GM06990 (cell line): ENCODE results near the gene UNC45A.

ENCODE experiments used
- DNase-seq: peaks from one replicate; pipeline ENCODE4 v3.0.0-alpha.2; 2011; ENCODE audit not compliant: insufficient read length; ENCODE audit errors: extremely low read depth
- H3K27me3 ChIP-seq: replicated peaks from 2 replicates; pipeline ENCODE4 v1.6.0; 2011; ENCODE audit warnings: low read length; ENCODE audit not compliant: control insufficient read depth, insufficient read depth
- H3K36me3 ChIP-seq: 2 replicates; pipeline ENCODE4 v1.5.1; 2011; ENCODE audit warnings: low read length; ENCODE audit not compliant: control insufficient read depth, insufficient read depth
- H3K4me3 ChIP-seq: replicated peaks from 2 replicates; pipeline ENCODE4 v1.5.1; 2011; ENCODE audit warnings: low read depth, mild to moderate bottlenecking, control low read depth, low read length
- TF ChIP-seq, protein P1 (sequence below): IDR thresholded peaks from 2 replicates; pipeline ENCODE4 v1.5.1; 2011; ENCODE audit warnings: low read length, control low read depth, mild to moderate bottlenecking, inconsistent platforms; ENCODE audit not compliant: insufficient read depth, poor library complexity, severe bottlenecking

Gene UNC45A

DNA sequence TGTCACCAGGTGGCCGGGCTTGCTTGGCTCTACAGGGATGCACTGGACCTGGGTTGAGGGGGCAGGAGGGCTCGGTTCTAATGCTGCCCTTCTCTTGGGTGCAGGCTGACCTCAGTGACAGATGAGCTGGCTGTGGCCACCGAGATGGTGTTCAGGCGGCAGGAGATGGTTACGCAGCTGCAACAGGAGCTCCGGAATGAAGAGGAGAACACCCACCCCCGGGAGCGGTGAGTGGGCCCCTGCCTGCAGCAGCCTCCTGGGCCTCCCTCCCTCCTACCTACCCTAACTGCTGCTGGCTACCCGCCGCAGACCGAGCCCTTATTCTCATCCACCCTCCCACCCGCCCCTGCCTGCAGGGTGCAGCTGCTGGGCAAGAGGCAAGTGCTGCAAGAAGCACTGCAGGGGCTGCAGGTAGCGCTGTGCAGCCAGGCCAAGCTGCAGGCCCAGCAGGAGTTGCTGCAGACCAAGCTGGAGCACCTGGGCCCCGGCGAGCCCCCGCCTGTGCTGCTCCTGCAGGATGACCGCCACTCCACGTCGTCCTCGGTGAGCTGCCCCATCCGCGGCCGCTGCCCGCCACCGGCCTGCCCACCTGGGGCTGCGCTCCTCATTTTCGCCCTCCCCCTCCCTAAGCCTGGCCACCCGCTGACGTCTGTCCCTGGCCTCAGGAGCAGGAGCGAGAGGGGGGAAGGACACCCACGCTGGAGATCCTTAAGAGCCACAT lies 45.2 kb upstream of the UNC45A start:
- DNase-seq = no peak
- Histone ChIP-seq H3K4me3 (no peak overlapping the region), H3K27me3 (no peaks in the 10 kb centered on the region), H3K36me3 (peaks cover 2% of the 10 kb centered on the region)
- TF ChIP-seq, protein P1, sequence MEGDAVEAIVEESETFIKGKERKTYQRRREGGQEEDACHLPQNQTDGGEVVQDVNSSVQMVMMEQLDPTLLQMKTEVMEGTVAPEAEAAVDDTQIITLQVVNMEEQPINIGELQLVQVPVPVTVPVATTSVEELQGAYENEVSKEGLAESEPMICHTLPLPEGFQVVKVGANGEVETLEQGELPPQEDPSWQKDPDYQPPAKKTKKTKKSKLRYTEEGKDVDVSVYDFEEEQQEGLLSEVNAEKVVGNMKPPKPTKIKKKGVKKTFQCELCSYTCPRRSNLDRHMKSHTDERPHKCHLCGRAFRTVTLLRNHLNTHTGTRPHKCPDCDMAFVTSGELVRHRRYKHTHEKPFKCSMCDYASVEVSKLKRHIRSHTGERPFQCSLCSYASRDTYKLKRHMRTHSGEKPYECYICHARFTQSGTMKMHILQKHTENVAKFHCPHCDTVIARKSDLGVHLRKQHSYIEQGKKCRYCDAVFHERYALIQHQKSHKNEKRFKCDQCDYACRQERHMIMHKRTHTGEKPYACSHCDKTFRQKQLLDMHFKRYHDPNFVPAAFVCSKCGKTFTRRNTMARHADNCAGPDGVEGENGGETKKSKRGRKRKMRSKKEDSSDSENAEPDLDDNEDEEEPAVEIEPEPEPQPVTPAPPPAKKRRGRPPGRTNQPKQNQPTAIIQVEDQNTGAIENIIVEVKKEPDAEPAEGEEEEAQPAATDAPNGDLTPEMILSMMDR = no peak

DNA sequence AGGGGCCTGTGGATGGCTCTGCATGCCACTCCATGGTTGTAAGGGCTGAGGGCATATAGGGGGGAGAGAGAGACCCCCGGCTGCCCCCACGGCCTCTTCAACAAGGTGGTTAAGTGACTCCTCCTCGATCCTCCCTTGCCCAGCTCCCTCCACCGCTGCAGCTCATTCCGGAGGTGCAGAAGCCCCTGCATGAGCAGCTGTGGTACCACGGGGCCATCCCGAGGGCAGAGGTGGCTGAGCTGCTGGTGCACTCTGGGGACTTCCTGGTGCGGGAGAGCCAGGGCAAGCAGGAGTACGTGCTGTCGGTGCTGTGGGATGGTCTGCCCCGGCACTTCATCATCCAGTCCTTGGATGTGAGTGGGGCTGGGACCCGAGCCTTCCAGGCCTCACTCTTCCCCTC lies 44.2 kb upstream of the UNC45A start:
- H3K27me3 ChIP-seq = no peaks in the 10 kb centered on the region
- DNase-seq = no peak
- TF ChIP-seq, protein P1 = no peak
- H3K36me3 ChIP-seq = peaks cover 2% of the 10 kb centered on the region
- no peak overlapping the region for H3K4me3 ChIP-seq

DNA sequence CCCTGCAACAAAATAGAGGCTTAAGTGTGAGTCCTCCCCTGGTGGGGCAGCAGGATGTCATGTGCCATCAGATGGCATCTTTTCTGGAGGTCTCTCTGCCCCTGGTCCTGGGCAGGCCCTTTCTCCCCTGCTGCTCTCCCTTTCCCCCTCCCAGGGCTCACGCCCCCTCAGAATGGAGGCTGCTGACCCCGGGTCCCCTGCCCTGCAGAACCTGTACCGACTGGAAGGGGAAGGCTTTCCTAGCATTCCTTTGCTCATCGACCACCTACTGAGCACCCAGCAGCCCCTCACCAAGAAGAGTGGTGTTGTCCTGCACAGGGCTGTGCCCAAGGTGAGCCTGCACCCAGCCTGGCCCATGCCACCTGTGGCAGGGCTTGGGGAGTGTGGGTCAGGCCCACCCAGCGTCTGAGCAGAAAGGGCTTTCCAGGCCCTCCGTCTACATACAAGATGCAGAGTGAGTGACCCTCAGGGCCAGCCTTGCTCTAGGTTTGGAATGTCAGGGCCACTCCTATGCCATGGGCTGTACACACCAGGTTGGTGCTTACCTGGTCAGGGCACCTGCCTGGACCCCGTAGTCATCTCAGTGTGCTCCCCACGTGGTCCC lies 43.6 kb upstream of the UNC45A start:
- peaks cover 2% of the 10 kb centered on the region for H3K36me3 ChIP-seq
- no peak for DNase-seq
- H3K27me3 ChIP-seq = no peaks in the 10 kb centered on the region
- TF ChIP-seq, protein P1 = no peak
- no peak overlapping the region for H3K4me3 ChIP-seq

DNA sequence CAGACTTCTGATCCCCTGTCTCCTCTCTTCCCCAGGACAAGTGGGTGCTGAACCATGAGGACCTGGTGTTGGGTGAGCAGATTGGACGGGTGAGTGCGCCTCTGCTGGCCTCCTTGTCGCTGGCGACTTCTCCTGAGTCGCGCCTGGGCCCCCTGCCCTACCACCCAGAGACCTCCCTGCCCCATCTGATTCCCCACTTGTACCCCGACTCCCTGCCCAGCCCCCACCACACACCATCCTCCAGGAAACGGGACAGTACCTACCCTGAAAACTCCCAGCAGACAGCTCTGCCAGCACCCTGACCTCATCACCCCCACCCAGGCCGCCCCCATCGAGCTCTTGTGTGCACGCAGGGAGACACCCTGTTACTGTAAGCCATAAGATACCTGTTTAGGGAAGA lies 43.1 kb upstream of the UNC45A start:
- TF ChIP-seq, protein P1 = no peak
- peaks cover 2% of the 10 kb centered on the region for H3K36me3 ChIP-seq
- no peaks in the 10 kb centered on the region for H3K27me3 ChIP-seq
- DNase-seq = no peak
- no peak overlapping the region for H3K4me3 ChIP-seq

GRCh38 chr15:90892498-90893174 lies 42.4 kb upstream of the UNC45A start:
- Histone ChIP-seq H3K36me3 (peaks cover 2% of the 10 kb centered on the region), H3K27me3 (no peaks in the 10 kb centered on the region), H3K4me3 (no peak overlapping the region)
- TF ChIP-seq, protein P1 = no peak
- no peak for DNase-seq
